Right cardiac atrium (tissue), 5 donors: Measurements from ENCODE around the gene DTX3. TPM values are rescaled to one million over a fixed set of nuclear protein-coding genes. Genes with fewer than 3 reads are reported as not detected.
A peak's percentile ranks its signal among the peaks of the same experiment; 100 is the strongest.
"Not testable (repeated sequence)": the region's sequence is repeated elsewhere in the genome, so short reads cannot be mapped to it uniquely, and the experiment has no call there.

Source experiments
- ATAC-seq, 2 donors: fragments of 200-7000 bp; cut with Tn5 transposase; one replicate each; pipeline versions ENCODE4 v1.8.0 to v1.9.1; 2020; ENCODE audit warnings: moderate library complexity in 2 of 2, mild to moderate bottlenecking in 1 of 2
- DNase-seq, 3 donors: peaks; one replicate each; pipeline ENCODE4 v3.0.0-alpha.2; 2020
- H3K27ac ChIP-seq: one replicate; pipeline ENCODE4 v1.5.1; 2013; ENCODE audit warnings: mild to moderate bottlenecking, low read length, control low read depth, moderate library complexity
- H3K27me3 ChIP-seq: one replicate; pipeline ENCODE4 v1.6.1; 2013; ENCODE audit not compliant: control insufficient read depth, insufficient read depth
- H3K4me1 ChIP-seq: one replicate; pipeline ENCODE4 v1.6.1; 2013; ENCODE audit warnings: low read length; ENCODE audit not compliant: control insufficient read depth, insufficient read depth
- H3K4me3 ChIP-seq: one replicate; pipeline ENCODE4 v1.5.1; 2013; ENCODE audit warnings: low read length, control low read depth
- H3K9me3 ChIP-seq: one replicate; pipeline ENCODE4 v1.6.1; 2013; ENCODE audit warnings: low read length; ENCODE audit not compliant: control insufficient read depth
- WGBS: extraction: QIAGEN DNeasy Blood & Tissue Kit; methylation state at CpG from one replicate; pipeline ENCODE4 v1.1.7; 2013; 5-methylcytosine and 5-hydroxymethylcytosine counted together
- intact Hi-C, 4 donors: fragments of 100-400 bp; cut with DNase I; formaldehyde crosslinking; loops; one replicate each; pipeline versions ENCODE4 v1.11.0 to v1.14.0; 2022 to 2023
- polyA plus RNA-seq: library from polyadenylated mRNA; stranded (reverse); fragments of 200-250 nt; gene quantifications from one replicate; pipeline ENCODE4 v1.2.3, GENCODE V29; 2013
- total RNA-seq, 4 donors: library from RNA; stranded (reverse); fragmentation: NEBNext Ultra II Directional; extraction: Animal tissue kit (Norgen Biotek cat#: 25700); gene quantifications; one replicate each; pipeline ENCODE4 v1.2.1, GENCODE V29; 2021
- donor health status: healthy with polysubstance abuse.
- donor health status: DM: no; HTN: yes; CAD: no.
- donor health status: DM: no; HTN: no; CAD: no.
- donor health status: DM: no; HTN: yes; CAD: no; lungs with severe emphysema.
- donor health status: DM: yes; HTN: yes; CAD: no.

DTX3 gene
- total and polyA plus RNA-seq, 5 donors = 28.9 to 44.6 (median 37.4) TPM

DNA sequence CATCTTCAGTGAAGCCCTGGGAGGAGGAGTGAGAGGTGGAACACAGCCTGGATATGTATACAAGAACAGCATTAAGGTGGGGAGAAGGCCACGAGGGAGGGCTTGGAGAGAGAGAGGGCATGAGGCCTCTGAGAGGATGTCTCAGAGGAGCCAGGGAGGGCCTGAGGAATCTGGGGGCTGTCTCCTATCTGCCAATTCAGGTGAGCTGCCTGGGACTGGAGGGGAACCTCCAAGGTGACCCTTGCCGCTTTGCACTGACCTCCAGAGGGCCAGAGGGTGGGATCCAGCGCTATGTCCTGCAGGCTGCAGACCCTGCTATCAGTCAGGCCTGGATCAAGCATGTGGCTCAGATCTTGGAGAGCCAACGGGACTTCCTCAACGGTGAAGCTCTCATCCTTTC, 11.0 kb downstream of the DTX3 start:
- WGBS = 78% methylated on average over 5 of the region's 5 CpGs
- Histone ChIP-seq H3K27ac (no peak overlapping the region), H3K27me3 (no peaks in the 10 kb centered on the region), H3K9me3 (no peaks in the 10 kb centered on the region), H3K4me3 (no peak overlapping the region), H3K4me1 (no peaks in the 10 kb centered on the region)
- intact Hi-C loops = no loop called here
- DNase-seq = peak in 1 of 3 donors; percentile 20
- ATAC-seq = no peak

- ATAC-seq = no peak
- Histone ChIP-seq H3K9me3 (no peaks in the 10 kb centered on the region), H3K27ac (no peak overlapping the region), H3K4me1 (no peaks in the 10 kb centered on the region), H3K27me3 (no peaks in the 10 kb centered on the region), H3K4me3 (peak overlapping the region; percentile 6)
- intact Hi-C loops = no loop called here
- DNase-seq = peak in 1 of 3 donors; percentile 45
- WGBS = 77% methylated on average over 3 of the region's 3 CpGs
Observed at GRCh38 chr12:57616383-57617101, 11.9 kb downstream of the DTX3 start.

GRCh38 chr12:57617942-57618341, 13.3 kb downstream of the DTX3 start:
- Histone ChIP-seq H3K4me3 (peak overlapping the region; percentile 6), H3K9me3 (no peaks in the 10 kb centered on the region), H3K27me3 (no peaks in the 10 kb centered on the region), H3K27ac (no peak overlapping the region), H3K4me1 (no peaks in the 10 kb centered on the region)
- ATAC-seq = peak; percentile 12 to 60
- intact Hi-C loops = no loop called here
- peak in 1 of 3 donors; percentile 38 for DNase-seq
- WGBS = 47% methylated on average over 11 of the region's 11 CpGs

DNA sequence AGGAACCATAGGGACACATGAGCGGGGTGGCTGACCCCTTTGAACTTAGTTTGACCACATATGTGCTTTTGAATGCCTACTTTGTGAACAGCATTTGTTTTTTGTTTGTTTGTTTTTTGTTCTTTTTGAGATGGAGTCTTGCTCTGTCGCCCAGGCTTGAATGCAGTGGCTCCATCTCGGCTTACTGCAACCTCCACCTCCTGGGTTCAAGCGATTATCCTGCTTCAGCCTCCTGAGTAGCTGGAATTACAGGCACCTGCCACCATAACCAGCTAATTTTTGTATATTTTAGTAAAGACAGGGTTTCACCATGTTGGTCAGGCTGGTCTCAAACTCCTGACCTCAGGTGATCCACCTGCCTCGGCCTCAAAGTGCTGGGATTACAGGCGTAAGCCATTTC, 13.8 kb downstream of the DTX3 start:
- DNase-seq, ATAC-seq, H3K4me3 ChIP-seq, H3K9me3 ChIP-seq, H3K4me1 ChIP-seq, intact Hi-C loops, H3K27me3 ChIP-seq, H3K27ac ChIP-seq: not testable (repeated sequence)
- 89% methylated on average over 6 of the region's 6 CpGs for WGBS

DNA sequence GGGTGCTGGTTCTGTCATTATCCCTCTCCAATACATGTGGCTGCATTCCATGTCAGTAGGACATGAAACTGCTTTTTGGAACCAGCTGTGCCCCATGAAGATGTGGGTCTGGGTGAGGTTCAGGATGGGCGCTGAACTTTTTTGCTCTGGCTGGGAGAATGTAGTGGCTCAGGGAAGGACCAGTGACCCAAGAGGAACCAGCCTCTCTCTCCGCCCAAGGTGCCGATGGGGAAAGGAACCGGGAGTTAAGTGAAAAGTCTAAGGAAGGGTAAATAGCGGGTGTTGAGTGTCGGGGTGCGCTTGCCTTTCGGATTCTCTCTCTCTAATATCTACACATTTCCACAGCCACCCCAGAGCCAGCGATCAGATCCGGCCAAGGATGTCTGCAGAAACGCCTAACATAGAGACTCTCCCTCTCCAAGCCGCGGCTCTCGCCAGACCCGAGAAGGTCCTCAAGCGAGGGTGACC, 14.4 kb downstream of the DTX3 start:
- Histone ChIP-seq H3K4me1 (no peaks in the 10 kb centered on the region), H3K4me3 (no peak overlapping the region), H3K27me3 (no peaks in the 10 kb centered on the region), H3K9me3 (no peaks in the 10 kb centered on the region), H3K27ac (peak overlapping the region; percentile 37)
- DNase-seq = no peak
- intact Hi-C loops = no loop called here
- WGBS = 59% methylated on average over 16 of the region's 16 CpGs
- no peak for ATAC-seq

DNA sequence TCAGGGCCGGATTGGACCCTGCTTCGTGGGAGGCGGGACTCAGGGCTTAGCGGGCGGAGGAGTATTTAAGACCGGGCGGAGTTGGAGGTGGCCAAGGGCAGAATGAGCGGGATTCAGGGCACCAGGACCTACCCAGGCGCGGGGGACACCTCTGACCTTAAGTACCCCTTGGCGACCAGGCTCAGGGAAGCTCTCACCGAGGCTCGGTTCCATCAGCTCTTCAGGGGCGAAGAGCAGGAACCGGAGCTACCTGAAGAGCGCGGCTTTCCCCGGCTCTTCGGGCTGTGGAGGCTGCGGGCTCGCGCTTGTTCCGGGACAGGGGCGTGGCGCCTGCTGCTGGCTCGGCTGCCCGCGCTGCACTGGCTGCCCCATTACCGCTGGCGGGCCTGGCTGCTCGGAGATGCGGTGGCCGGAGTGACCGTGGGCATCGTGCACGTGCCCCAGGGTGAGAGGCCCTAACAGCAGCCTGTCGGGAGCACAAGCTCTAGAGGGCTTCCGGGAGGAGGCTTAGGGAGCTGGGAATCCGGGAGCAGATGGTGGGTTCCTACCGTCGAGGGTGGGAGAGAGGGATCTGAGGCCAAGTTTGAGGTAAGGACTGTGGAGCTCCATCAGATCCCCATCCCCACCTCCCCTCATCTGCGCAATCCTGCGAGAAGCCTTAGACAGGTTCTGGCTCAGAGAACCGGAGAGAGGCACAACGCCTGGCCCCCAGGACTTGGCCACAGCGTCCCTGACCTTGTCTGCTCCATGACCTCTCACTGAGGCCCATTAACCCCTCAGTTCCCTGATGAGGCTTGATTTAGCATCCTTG, 15.0 kb downstream of the DTX3 start:
- Histone ChIP-seq H3K9me3 (no peaks in the 10 kb centered on the region), H3K27me3 (no peaks in the 10 kb centered on the region), H3K27ac (no peak overlapping the region), H3K4me3 (peak overlapping the region; percentile 12), H3K4me1 (no peaks in the 10 kb centered on the region)
- intact Hi-C loops = loop anchor here in 3 of 4 donors (2.0 to 10.0 kb wide), 3 partner anchors 35 to 155 kb away; no protein-coding TSS in a partner anchor
- WGBS = 41% methylated on average over 46 of the region's 46 CpGs
- peak in 1 of 2 donors; percentile 47 for ATAC-seq
- DNase-seq = peak in 2 of 3 donors; percentile 68 to 75

DNA sequence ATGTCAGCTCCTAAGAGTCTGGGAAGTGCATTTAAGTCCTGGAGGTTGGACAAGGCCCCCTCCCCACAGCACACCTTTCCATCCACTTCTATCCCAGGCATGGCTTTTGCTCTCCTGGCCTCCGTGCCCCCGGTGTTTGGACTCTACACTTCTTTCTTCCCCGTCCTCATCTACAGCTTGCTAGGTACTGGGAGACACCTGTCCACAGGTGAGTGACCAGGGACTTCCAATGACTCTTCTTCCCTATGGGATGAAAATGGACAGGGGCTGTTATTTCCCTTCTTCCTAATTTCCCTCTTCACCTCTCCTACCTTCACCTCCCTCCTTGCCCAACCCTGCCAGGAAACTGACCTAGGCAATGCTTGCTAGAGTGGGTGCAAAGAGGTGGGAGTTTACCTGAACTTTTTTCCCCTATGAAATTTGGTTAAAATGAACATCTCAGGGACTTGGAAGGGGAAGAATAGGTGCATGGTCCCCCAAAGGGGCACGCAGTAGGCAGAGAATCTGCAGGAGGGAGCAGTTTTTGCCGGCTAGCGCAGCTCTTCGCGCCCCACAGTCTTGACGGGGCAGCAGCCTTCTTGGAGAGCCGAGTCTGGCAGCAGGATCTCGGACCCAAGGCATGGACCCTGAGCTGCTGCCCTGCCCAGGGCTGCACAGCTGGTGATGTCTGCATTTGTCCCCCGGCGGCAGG, 15.8 kb downstream of the DTX3 start:
- WGBS = 43% methylated on average over 13 of the region's 13 CpGs

GRCh38 chr12:57620936-57621496, 16.4 kb downstream of the DTX3 start:
- DNase-seq (peak in 2 of 3 donors; percentile 62 to 69), ATAC-seq (peak in 1 of 2 donors; percentile 10)
- intact Hi-C loops = loop anchor here in 3 of 4 donors (2.0 to 10.0 kb wide), 3 partner anchors 36 to 156 kb away; no protein-coding TSS in a partner anchor
- 4% methylated on average over 42 of the region's 42 CpGs for WGBS
- Histone ChIP-seq H3K9me3 (no peaks in the 10 kb centered on the region), H3K4me1 (no peaks in the 10 kb centered on the region), H3K4me3 (peak overlapping the region; percentile 12), H3K27me3 (no peaks in the 10 kb centered on the region), H3K27ac (no peak overlapping the region)

More for the DNA sequence above, 15.8 kb downstream of the DTX3 start:
- no peak for DNase-seq
- Histone ChIP-seq H3K27ac (no peak overlapping the region), H3K4me1 (no peaks in the 10 kb centered on the region), H3K9me3 (no peaks in the 10 kb centered on the region), H3K4me3 (peak overlapping the region; percentile 12), H3K27me3 (no peaks in the 10 kb centered on the region)
- intact Hi-C loops = loop anchor here in 3 of 4 donors (2.0 to 10.0 kb wide), 3 partner anchors 36 to 156 kb away; no protein-coding TSS in a partner anchor
- no peak for ATAC-seq

GRCh38 chr12:57621497-57622292, 17.1 kb downstream of the DTX3 start:
- H3K27me3 ChIP-seq = no peaks in the 10 kb centered on the region
- H3K4me3 ChIP-seq = peak overlapping the region; percentile 8
- intact Hi-C loops = loop anchor here (1.0 to 10.0 kb wide), 4 partner anchors 37 to 157 kb away; no protein-coding TSS in a partner anchor
- H3K9me3 ChIP-seq = no peaks in the 10 kb centered on the region
- H3K4me1 ChIP-seq = no peaks in the 10 kb centered on the region
- peak; percentile 57 to 88 (median 88) for DNase-seq
- 1% methylated on average over 49 of the region's 49 CpGs for WGBS
- no peak overlapping the region for H3K27ac ChIP-seq
- peak; percentile 74 to 78 for ATAC-seq
